Trophoblast cell (in vitro differentiated cells and primary cell): ENCODE data around the gene PTPRN2.

Source experiments
- DNase-seq, 2 donors: peaks; one replicate each; pipeline ENCODE4 v3.0.0-alpha.2; 2016
- H2AFZ ChIP-seq: 2 replicates; pipeline ENCODE4 v1.6.1; 2013; ENCODE audit warnings: low read length, moderate library complexity, mild to moderate bottlenecking; ENCODE audit not compliant: insufficient read depth, poor library complexity
- H2AK5ac ChIP-seq: 2 replicates; pipeline ENCODE4 v1.6.1; 2013; ENCODE audit warnings: mild to moderate bottlenecking, low read length
- H2BK120ac ChIP-seq: 2 replicates; pipeline ENCODE4 v1.6.1; 2013; ENCODE audit warnings: low read length, mild to moderate bottlenecking, moderate library complexity; ENCODE audit not compliant: insufficient read depth, poor library complexity
- H2BK12ac ChIP-seq: 2 replicates; pipeline ENCODE4 v1.6.1; 2013; ENCODE audit warnings: mild to moderate bottlenecking, low read length, moderate library complexity
- H2BK5ac ChIP-seq: 2 replicates; pipeline ENCODE4 v1.6.1; 2013; ENCODE audit warnings: low read length, low read depth, moderate library complexity, mild to moderate bottlenecking; ENCODE audit not compliant: poor library complexity
- H3K14ac ChIP-seq: 2 replicates; pipeline ENCODE4 v1.6.1; 2013; ENCODE audit warnings: mild to moderate bottlenecking, low read length
- H3K18ac ChIP-seq: 2 replicates; pipeline ENCODE4 v1.6.1; 2013; ENCODE audit warnings: mild to moderate bottlenecking, low read length
- H3K23ac ChIP-seq: 2 replicates; pipeline ENCODE4 v1.6.1; 2013; ENCODE audit warnings: low read length
- H3K27ac ChIP-seq: 2 replicates; pipeline ENCODE4 v1.5.1; 2013; ENCODE audit warnings: low read depth, mild to moderate bottlenecking, inconsistent platforms, low read length, moderate library complexity
- H3K27me3 ChIP-seq: 2 replicates; pipeline ENCODE4 v1.6.1; 2013; ENCODE audit warnings: inconsistent platforms, mild to moderate bottlenecking, low read length, moderate library complexity; ENCODE audit not compliant: insufficient read depth
- H3K36me3 ChIP-seq, 2 experiments: 1 replicate in 1 of 2; 2 replicates in 1 of 2; pipeline ENCODE4 v1.6.1; 2013; ENCODE audit warnings: low read length in 2 of 2, mild to moderate bottlenecking in 2 of 2, moderate library complexity in 1 of 2; ENCODE audit not compliant: insufficient read depth in 2 of 2, control insufficient read depth in 1 of 2
- H3K4ac ChIP-seq: 2 replicates; pipeline ENCODE4 v1.6.1; 2013; ENCODE audit warnings: low read depth, mild to moderate bottlenecking, low read length, moderate library complexity
- H3K4me1 ChIP-seq, 2 experiments: 1 replicate in 1 of 2; 2 replicates in 1 of 2; pipeline ENCODE4 v1.6.1; 2013; ENCODE audit warnings: low read length in 2 of 2, mild to moderate bottlenecking in 2 of 2, moderate library complexity in 1 of 2; ENCODE audit not compliant: insufficient read depth in 2 of 2, control insufficient read depth in 1 of 2
- H3K4me2 ChIP-seq: 2 replicates; pipeline ENCODE4 v1.6.1; 2013; ENCODE audit warnings: inconsistent platforms, mild to moderate bottlenecking, low read length, moderate library complexity
- H3K4me3 ChIP-seq: 2 replicates; pipeline ENCODE4 v1.5.1; 2013; ENCODE audit warnings: mild to moderate bottlenecking, low read depth, low read length, inconsistent platforms
- H3K79me1 ChIP-seq: one replicate; pipeline ENCODE4 v1.6.1; 2013; ENCODE audit warnings: low read length
- H3K79me2 ChIP-seq: 2 replicates; pipeline ENCODE4 v1.6.1; 2013; ENCODE audit warnings: low read length, mild to moderate bottlenecking; ENCODE audit not compliant: control insufficient read depth, insufficient read depth, poor library complexity
- H3K9ac ChIP-seq: 2 replicates; pipeline ENCODE4 v1.6.1; 2013; ENCODE audit warnings: mild to moderate bottlenecking, low read length
- H3K9me3 ChIP-seq: 2 replicates; pipeline ENCODE4 v1.6.1; 2013; ENCODE audit warnings: low read depth, mild to moderate bottlenecking, control low read depth, inconsistent platforms, low read length; ENCODE audit not compliant: insufficient read depth
- H4K12ac ChIP-seq: 2 replicates; pipeline ENCODE4 v1.6.1; 2013; ENCODE audit warnings: low read depth, mild to moderate bottlenecking, low read length, moderate library complexity
- H4K8ac ChIP-seq: 2 replicates; pipeline ENCODE4 v1.6.1; 2013; ENCODE audit warnings: low read depth, mild to moderate bottlenecking, low read length, moderate library complexity
- H4K91ac ChIP-seq: one replicate; pipeline ENCODE4 v1.6.1; 2013; ENCODE audit warnings: low read depth, mild to moderate bottlenecking, low read length, moderate library complexity
- WGBS: extraction: QIAGEN DNeasy Blood & Tissue Kit; methylation state at CpG from one replicate; pipeline ENCODE4 v1.1.7; 2013; ENCODE audit warnings: missing lambda C conversion rate; ENCODE audit not compliant: insufficient read length, insufficient coverage; ENCODE audit errors: extremely low coverage; 5-methylcytosine and 5-hydroxymethylcytosine counted together

Gene PTPRN2

GRCh38 chr7:157834501-157835163, 753.0 kb downstream of the PTPRN2 start:
- Histone ChIP-seq H3K4me3 (no peak overlapping the region), H4K91ac (no peak overlapping the region), H2AK5ac (no peak overlapping the region), H4K12ac (no peak overlapping the region), H3K9ac (no peak overlapping the region), H3K18ac (no peak overlapping the region), H3K4me2 (no peak overlapping the region), H2BK5ac (no peak overlapping the region), H3K14ac (no peak overlapping the region), H3K23ac (no peak overlapping the region), H3K79me1 (no peaks in the 10 kb centered on the region), H3K4me1 (no peaks in the 10 kb centered on the region), H3K4ac (no peak overlapping the region), H3K36me3 (no peaks in the 10 kb centered on the region), H3K27me3 (no peaks in the 10 kb centered on the region), H2AFZ (no peak overlapping the region), H3K27ac (no peak overlapping the region), H3K9me3 (peaks cover 19% of the 10 kb centered on the region), H3K79me2 (no peaks in the 10 kb centered on the region), H2BK12ac (no peak overlapping the region), H2BK120ac (no peak overlapping the region), H4K8ac (no peak overlapping the region)
- no peak for DNase-seq
- no CpG with 5 or more reads among the region's 20 CpGs for WGBS

GRCh38 chr7:157832866-157833607, 754.6 kb downstream of the PTPRN2 start:
- Histone ChIP-seq H3K14ac (no peak overlapping the region), H4K12ac (no peak overlapping the region), H2AFZ (no peak overlapping the region), H3K4me1 (no peaks in the 10 kb centered on the region), H3K27ac (no peak overlapping the region), H2BK5ac (no peak overlapping the region), H3K23ac (no peak overlapping the region), H3K4me3 (no peak overlapping the region), H3K79me2 (no peaks in the 10 kb centered on the region), H4K8ac (no peak overlapping the region), H4K91ac (no peak overlapping the region), H2BK12ac (no peak overlapping the region), H3K27me3 (no peaks in the 10 kb centered on the region), H3K9ac (no peak overlapping the region), H3K4ac (no peak overlapping the region), H2AK5ac (no peak overlapping the region), H3K18ac (no peak overlapping the region), H3K4me2 (no peak overlapping the region), H3K36me3 (no peaks in the 10 kb centered on the region), H3K79me1 (no peaks in the 10 kb centered on the region), H3K9me3 (peaks cover 16% of the 10 kb centered on the region), H2BK120ac (no peak overlapping the region)
- no CpG with 5 or more reads among the region's 35 CpGs for WGBS
- DNase-seq = no peak

- Histone ChIP-seq H3K4ac (no peak overlapping the region), H4K91ac (no peak overlapping the region), H2BK12ac (no peak overlapping the region), H3K9ac (no peak overlapping the region), H3K23ac (no peak overlapping the region), H3K14ac (no peak overlapping the region), H4K8ac (no peak overlapping the region), H2AFZ (no peak overlapping the region), H2BK120ac (no peak overlapping the region), H3K27me3 (no peaks in the 10 kb centered on the region), H3K79me1 (no peaks in the 10 kb centered on the region), H3K4me2 (no peak overlapping the region), H4K12ac (no peak overlapping the region), H3K36me3 (no peaks in the 10 kb centered on the region), H3K79me2 (no peaks in the 10 kb centered on the region), H2AK5ac (no peak overlapping the region), H3K4me3 (no peak overlapping the region), H3K9me3 (peaks cover 16% of the 10 kb centered on the region), H2BK5ac (no peak overlapping the region), H3K18ac (no peak overlapping the region), H3K4me1 (no peaks in the 10 kb centered on the region), H3K27ac (no peak overlapping the region)
- DNase-seq = no peak
- WGBS = no CpG with 5 or more reads among the region's 6 CpGs
These were observed 755.2 kb downstream of the PTPRN2 start for GRCh38 chr7:157832421-157832820.

- no peak overlapping the region for H4K91ac ChIP-seq
- no peaks in the 10 kb centered on the region for H3K27me3 ChIP-seq
- H2BK120ac ChIP-seq = no peak overlapping the region
- no peak overlapping the region for H3K27ac ChIP-seq
- H3K4me3 ChIP-seq = no peak overlapping the region
- no peak overlapping the region for H3K14ac ChIP-seq
- no peak overlapping the region for H2AFZ ChIP-seq
- no peak overlapping the region for H2BK5ac ChIP-seq
- H3K4ac ChIP-seq = no peak overlapping the region
- no peaks in the 10 kb centered on the region for H3K36me3 ChIP-seq
- no peak overlapping the region for H3K23ac ChIP-seq
- H4K12ac ChIP-seq = no peak overlapping the region
- WGBS = no CpG with 5 or more reads among the region's 16 CpGs
- peaks cover 11% of the 10 kb centered on the region for H3K9me3 ChIP-seq
- H3K4me2 ChIP-seq = no peak overlapping the region
- no peaks in the 10 kb centered on the region for H3K79me1 ChIP-seq
- H3K79me2 ChIP-seq = no peaks in the 10 kb centered on the region
- H2BK12ac ChIP-seq = no peak overlapping the region
- no peaks in the 10 kb centered on the region for H3K4me1 ChIP-seq
- no peak overlapping the region for H2AK5ac ChIP-seq
- no peak overlapping the region for H3K18ac ChIP-seq
- no peak overlapping the region for H3K9ac ChIP-seq
- H4K8ac ChIP-seq = no peak overlapping the region
- DNase-seq = no peak
These were observed 755.6 kb downstream of the PTPRN2 start for GRCh38 chr7:157832006-157832405.
